Suppressor macrophage (primary cell): Measurements from ENCODE around the gene OR5P2.
"Not testable (repeated sequence)": the region's sequence is repeated elsewhere in the genome, so short reads cannot be mapped to it uniquely, and the experiment has no call there.

Experiments
- DNase-seq, 4 experiments: peaks; one replicate each; pipeline ENCODE4 v3.0.0-alpha.2; 2020 to 2022
- total RNA-seq, 17 experiments: gene quantifications; one replicate each; lab custom pipeline; 2026; ENCODE audit warnings: mixed read lengths in 6 of 17, inconsistent platforms in 3 of 17; lab: John Stamatoyannopoulos, UW

Gene OR5P2
- 0 to 0.44 (median 0) reads per million in 17 experiments for total RNA-seq

GRCh38 chr11:7796842-7797241, at the start of gene OR5P2:
TSS of gene OR5P2 (minus strand) at chr11:7796942. CDS start at chr11:7796942, 0 bp downstream.
- no peak for DNase-seq

GRCh38 chr11:7846003-7846402, 49.3 kb upstream of the OR5P2 start:
- DNase-seq, result no peak

- DNase-seq, result no peak
These were observed 48.2 kb upstream of the OR5P2 start for GRCh38 chr11:7844986-7845385.

DNA sequence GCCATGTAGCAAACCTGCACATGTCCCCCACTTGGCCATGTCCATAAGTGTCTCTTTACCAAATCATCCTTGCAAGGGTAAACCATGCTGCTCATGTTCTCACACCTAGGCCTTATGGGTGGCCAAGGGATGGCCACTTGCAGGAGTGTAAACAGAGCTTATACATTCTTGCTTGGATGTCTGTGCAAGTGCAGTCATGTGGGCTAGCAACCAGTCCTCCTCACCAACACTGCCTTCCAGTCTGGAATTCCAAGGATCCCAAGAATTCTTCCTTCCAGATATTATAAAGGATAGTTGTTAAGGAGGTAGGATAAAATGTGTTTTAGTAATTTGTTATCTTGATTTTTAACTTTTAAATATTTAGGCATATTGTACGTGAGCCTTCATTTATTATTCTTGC, 47.8 kb upstream of the OR5P2 start:
- no peak for DNase-seq

GRCh38 chr11:7840578-7840977, 43.8 kb upstream of the OR5P2 start:
- no peak for DNase-seq

GRCh38 chr11:7833527-7833926, 36.8 kb upstream of the OR5P2 start:
- DNase-seq, result no peak

DNA sequence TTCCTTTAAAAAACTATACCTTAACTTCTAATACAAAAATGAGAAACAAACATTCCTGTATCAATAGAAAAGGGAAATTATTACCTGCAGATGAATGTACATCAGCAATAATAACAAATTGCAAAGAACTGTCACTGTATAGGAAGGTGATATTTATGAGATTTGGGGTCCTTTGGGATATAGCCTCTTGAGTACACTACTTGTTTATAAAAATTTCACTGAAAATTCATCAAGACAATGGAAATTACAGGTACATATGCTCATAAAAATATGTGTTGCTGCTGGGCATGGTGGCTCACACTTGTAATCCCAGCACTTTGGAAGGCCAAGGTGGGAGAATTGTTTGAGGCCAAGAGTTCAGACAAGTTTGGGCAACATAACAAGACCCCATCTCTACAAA, 34.0 kb upstream of the OR5P2 start, which contains the start of gene OR5P3:
Gene OR5P3, minus strand, starts transcription at position 101 of the 400 bp plus-strand sequence.
- DNase-seq, result no peak

DNA sequence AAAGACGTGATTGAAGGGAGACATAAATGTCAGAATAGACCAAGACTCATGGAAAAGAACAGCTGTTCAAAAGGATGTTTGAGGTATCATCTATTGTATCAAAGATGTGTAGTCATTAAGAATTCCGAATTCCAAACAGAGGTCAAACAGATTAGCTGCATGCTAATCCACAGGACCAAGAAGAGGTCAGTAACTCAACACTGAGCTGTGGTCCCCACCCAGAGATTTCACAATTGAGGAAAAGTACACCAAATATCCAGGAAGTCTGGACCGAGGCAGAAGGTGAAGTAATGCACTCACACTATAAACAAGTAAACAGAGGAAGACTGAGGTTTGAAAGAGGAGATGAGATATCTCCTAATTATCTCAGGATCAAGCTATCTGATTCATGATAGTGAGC, 29.6 kb upstream of the OR5P2 start:
- no peak for DNase-seq

- DNase-seq, result not testable (repeated sequence)
These were observed 23.7 kb upstream of the OR5P2 start for GRCh38 chr11:7820417-7820816.

- DNase-seq, result not testable (repeated sequence)
These were observed 18.2 kb upstream of the OR5P2 start for GRCh38 chr11:7814897-7815296.

DNA sequence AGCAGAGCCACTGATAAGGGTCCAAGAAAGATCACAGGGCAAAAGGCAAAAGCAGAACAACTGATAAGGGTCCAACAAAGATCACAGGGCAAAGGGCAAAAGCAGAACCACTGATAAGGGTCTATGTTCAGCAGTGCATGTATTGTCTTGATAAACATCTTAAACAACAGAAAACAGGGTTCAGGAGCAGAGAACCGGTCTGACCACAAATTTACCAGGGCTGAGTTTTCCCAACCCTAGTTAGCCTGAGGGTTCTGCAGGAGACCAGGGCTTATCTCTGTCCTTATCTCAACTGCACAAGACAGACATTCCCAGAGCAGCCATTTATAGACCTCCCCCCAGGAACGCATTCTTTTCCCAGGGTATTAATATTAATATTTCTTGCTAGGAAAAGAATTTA, 13.6 kb upstream of the OR5P2 start:
- DNase-seq, result not testable (repeated sequence)

DNA sequence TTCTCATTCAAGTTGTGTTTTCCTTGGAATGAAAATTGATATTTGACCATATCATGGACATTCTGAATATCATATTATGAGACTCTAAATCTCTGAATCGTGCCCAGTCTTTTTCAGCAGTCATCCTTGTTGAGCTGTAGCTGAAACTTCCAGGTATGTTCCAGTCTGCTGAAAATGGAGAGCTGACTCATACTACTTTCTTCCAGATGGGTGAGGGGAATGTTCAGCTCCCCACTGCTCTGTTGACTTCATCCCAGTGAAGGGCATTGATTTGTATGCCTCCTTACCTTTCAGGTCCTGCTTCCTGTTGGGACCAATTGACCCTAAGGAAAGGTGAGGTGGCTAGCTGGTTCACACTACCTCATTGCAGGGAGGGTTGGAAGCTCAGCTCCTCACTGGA, 3.5 kb downstream of the OR5P2 start:
- no peak for DNase-seq

DNA sequence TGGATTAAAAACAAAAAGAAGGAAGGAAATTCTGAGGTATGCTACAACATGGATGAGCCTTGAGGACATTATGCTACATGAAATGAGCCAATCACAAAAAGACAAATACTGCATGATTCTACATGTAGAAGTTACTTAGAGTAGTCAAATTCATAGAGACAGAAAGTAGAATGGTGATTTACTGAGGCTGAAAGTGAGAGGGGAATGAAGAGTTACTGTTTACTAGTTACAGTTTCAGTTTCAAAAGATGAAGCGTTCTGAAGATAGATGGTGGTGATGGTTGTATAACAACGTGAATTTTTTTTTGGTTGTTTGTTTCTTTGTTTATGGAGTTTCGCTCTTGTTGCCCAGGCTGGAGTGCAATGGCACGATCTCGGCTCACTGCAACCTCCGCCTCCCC, 9.5 kb downstream of the OR5P2 start:
- DNase-seq, result no peak

- no peak for DNase-seq
These were observed 21.1 kb downstream of the OR5P2 start for GRCh38 chr11:7775689-7776088.

GRCh38 chr11:7764301-7764700, 32.4 kb downstream of the OR5P2 start:
- DNase-seq, result not testable (repeated sequence)

- no peak for DNase-seq
These were observed 37.7 kb downstream of the OR5P2 start for GRCh38 chr11:7759010-7759409.

DNA sequence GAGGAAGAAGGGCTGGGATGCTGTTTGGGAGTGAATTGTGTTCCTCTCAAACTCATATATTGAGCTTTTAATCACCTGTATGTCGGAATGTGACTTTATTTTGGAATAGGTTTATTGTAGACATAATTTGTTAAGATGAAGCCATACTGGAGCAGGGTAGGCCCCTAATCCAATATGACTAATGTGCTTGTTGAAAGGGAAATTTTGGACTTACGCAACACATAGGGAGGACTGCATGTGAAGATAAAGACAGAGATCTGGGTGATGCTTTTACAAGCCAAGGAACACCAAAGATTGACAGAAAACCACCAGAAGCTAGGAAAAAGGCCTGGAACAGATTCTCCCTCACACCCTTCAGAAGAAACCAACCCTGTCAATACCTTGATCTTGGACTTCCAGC, 47.3 kb downstream of the OR5P2 start:
- DNase-seq, result no peak
